ENCODE data around the gene PLLP. TPM values are rescaled to one million over a fixed set of nuclear protein-coding genes. Genes with fewer than 3 reads are reported as not detected.

The PLLP gene
- total RNA-seq, 2 donors from 2014 or later: 28.6 to 52.5 TPM

Small RNA genes within 50 kb of the gene (small RNA-seq; reads per million reads assigned to genes)
- 0 reads per million in 2 donors for gene AC108081.1

Other genes starting within 250 kb of the PLLP start
- gene CPNE2, start 192.1 kb downstream of the PLLP start, total RNA-seq: 10 to 100 TPM; 22.3 to 23.3 TPM
- gene PSME3IP1, start 98.6 kb downstream of the PLLP start, total RNA-seq: 10 to 100 TPM; 64.1 to 95.8 TPM
- gene RSPRY1, start 98.3 kb downstream of the PLLP start, total RNA-seq: 10 to 100 TPM; 35.8 to 45.3 TPM
- gene ARL2BP, start 39.4 kb downstream of the PLLP start, total RNA-seq: 10 to 100 TPM; 62.3 to 81.4 TPM
- under 1 TPM in 1 of 2 donors, not detected in 1; 0.51 TPM for gene CCL22, start 74.1 kb upstream of the PLLP start, total RNA-seq
- gene CX3CL1, start 87.8 kb upstream of the PLLP start, total RNA-seq: 10 to 100 TPM; 30.2 to 52.6 TPM
- not detected for gene CCL17, start 120.1 kb upstream of the PLLP start, total RNA-seq
- gene CIAPIN1, start 162.7 kb upstream of the PLLP start, total RNA-seq: 10 to 100 TPM; 20.1 to 40.3 TPM
- 10 to 100 TPM; 56.4 to 68.6 TPM for gene COQ9, start 162.8 kb upstream of the PLLP start, total RNA-seq
- 100 to 1,000 TPM in 1 of 2 donors, 10 to 100 TPM in 1; 99.6 to 182 TPM for gene POLR2C, start 178.0 kb upstream of the PLLP start, total RNA-seq
- gene DOK4, start 201.8 kb upstream of the PLLP start, total RNA-seq: 10 to 100 TPM; 26.3 to 55.4 TPM

Data from prostate gland (tissue), 2 donors.